Natural killer cell treated with Interleukin-12 subunit alpha and Interleukin-12 subunit beta and Interleukin-15 and Interleukin-18, amount 100 ng/mL, for 72 hours (primary cell): ENCODE results near the gene KLHL18. TPM values are rescaled to one million over a fixed set of nuclear protein-coding genes. Genes with fewer than 3 reads are reported as not detected.
"Not testable (repeated sequence)": the region's sequence is repeated elsewhere in the genome, so short reads cannot be mapped to it uniquely, and the experiment has no call there.

Experiments
- ATAC-seq, 2 donors: fragments of 150-1000 bp; cut with Tn5 transposase in 1 of 2; sonication (Bioruptor Pico), chemical (Tn5 transposase) in 1 of 2; 2 replicates each; pipeline ENCODE4 v1.10.0; 2021
- DNase-seq: peaks from one replicate; pipeline ENCODE4 v3.0.0; 2022; ENCODE audit warnings: low spot score
- H3K27ac Mint-ChIP-seq, 2 donors: 1 replicate in 1 of 2; 2 replicates in 1 of 2; pipeline ENCODE4 v1.8.0; 2022; ENCODE audit warnings: mixed read lengths in 2 of 2, mild to moderate bottlenecking in 1 of 2, moderate library complexity in 1 of 2
- H3K27me3 Mint-ChIP-seq, 2 donors: 1 replicate in 1 of 2; 2 replicates in 1 of 2; pipeline ENCODE4 v1.8.0; 2022; ENCODE audit warnings: mixed read lengths in 2 of 2
- H3K36me3 Mint-ChIP-seq: one replicate; pipeline ENCODE4 v1.8.0; 2022; ENCODE audit warnings: mixed read lengths
- H3K4me1 Mint-ChIP-seq, 2 donors: 1 replicate in 1 of 2; 2 replicates in 1 of 2; pipeline ENCODE4 v1.8.0; 2022; ENCODE audit warnings: low read depth in 2 of 2, mixed read lengths in 2 of 2, mild to moderate bottlenecking in 1 of 2
- H3K4me3 Mint-ChIP-seq: one replicate; pipeline ENCODE4 v1.8.0; 2022; ENCODE audit warnings: mixed read lengths
- H3K9me3 Mint-ChIP-seq: 2 replicates; pipeline ENCODE4 v1.8.0; 2022; ENCODE audit warnings: mixed read lengths
- total RNA-seq, 2 donors: library from RNA; stranded (reverse); gene quantifications; one replicate each; pipeline ENCODE4 v1.2.3, GENCODE V29; 2022

The KLHL18 gene
- total RNA-seq, 2 donors from 2014 or later = 38.9 to 65.3 TPM

- Mint-ChIP-seq H3K27me3 (no peaks in the 10 kb centered on the region), H3K27ac (no peak overlapping the region), H3K9me3 (no peaks in the 10 kb centered on the region), H3K36me3 (peaks cover 4% of the 10 kb centered on the region), H3K4me1 (peaks cover 24% of the 10 kb centered on the region in 2 donors), H3K4me3 (no peak overlapping the region)
- DNase-seq = no peak
- no peak for ATAC-seq
Measured at GRCh38 chr3:47291158-47291753, 8.5 kb downstream of the KLHL18 start.

- DNase-seq, H3K4me3 Mint-ChIP-seq, H3K27ac Mint-ChIP-seq, H3K36me3 Mint-ChIP-seq, H3K9me3 Mint-ChIP-seq, H3K27me3 Mint-ChIP-seq, ATAC-seq: not testable (repeated sequence)
- H3K4me1 Mint-ChIP-seq = peaks cover 28% of the 10 kb centered on the region in 2 donors
Measured at GRCh38 chr3:47291754-47292420, 9.1 kb downstream of the KLHL18 start.

- no peaks in the 10 kb centered on the region for H3K9me3 Mint-ChIP-seq
Measured at GRCh38 chr3:47293822-47294221, 11.1 kb downstream of the KLHL18 start.

GRCh38 chr3:47294392-47294791 lies 11.6 kb downstream of the KLHL18 start:
- H3K4me3 Mint-ChIP-seq = no peak overlapping the region
- no peaks in the 10 kb centered on the region for H3K9me3 Mint-ChIP-seq
- no peak for ATAC-seq
- peaks cover 32 to 34% of the 10 kb centered on the region in 2 donors for H3K4me1 Mint-ChIP-seq
- no peak for DNase-seq
- H3K27ac Mint-ChIP-seq = peak overlapping the region in 1 of 2 donors; percentile 11
- H3K36me3 Mint-ChIP-seq = no peaks in the 10 kb centered on the region
- no peaks in the 10 kb centered on the region for H3K27me3 Mint-ChIP-seq

More at GRCh38 chr3:47293822-47294221, 11.1 kb downstream of the KLHL18 start:
- Mint-ChIP-seq H3K27me3 (no peaks in the 10 kb centered on the region), H3K27ac (peak overlapping the region in 1 of 2 donors; percentile 11), H3K36me3 (no peaks in the 10 kb centered on the region), H3K4me1 (peaks cover 32 to 34% of the 10 kb centered on the region in 2 donors), H3K4me3 (no peak overlapping the region)
- no peak for DNase-seq
- no peak for ATAC-seq

GRCh38 chr3:47295322-47295721 lies 12.6 kb downstream of the KLHL18 start:
- Mint-ChIP-seq H3K27ac (no peak overlapping the region), H3K4me1 (peaks cover 32 to 34% of the 10 kb centered on the region in 2 donors), H3K36me3 (no peaks in the 10 kb centered on the region), H3K4me3 (no peak overlapping the region), H3K9me3 (no peaks in the 10 kb centered on the region), H3K27me3 (no peaks in the 10 kb centered on the region)
- no peak for DNase-seq
- no peak for ATAC-seq

- Mint-ChIP-seq H3K27ac (peak overlapping the region; percentile 0 to 56), H3K4me3 (no peak overlapping the region), H3K27me3 (no peaks in the 10 kb centered on the region), H3K36me3 (no peaks in the 10 kb centered on the region), H3K9me3 (no peaks in the 10 kb centered on the region), H3K4me1 (peaks cover 32 to 34% of the 10 kb centered on the region in 2 donors)
- no peak for DNase-seq
- no peak for ATAC-seq
Measured at GRCh38 chr3:47295976-47296375, 13.2 kb downstream of the KLHL18 start.

GRCh38 chr3:47296562-47297302 lies 14.0 kb downstream of the KLHL18 start:
- H3K27ac Mint-ChIP-seq = peak overlapping the region; percentile 0 to 56
- peaks cover 32 to 34% of the 10 kb centered on the region in 2 donors for H3K4me1 Mint-ChIP-seq
- no peaks in the 10 kb centered on the region for H3K9me3 Mint-ChIP-seq
- ATAC-seq (peak in 1 of 2 donors; percentile 55), DNase-seq (no peak)
- H3K36me3 Mint-ChIP-seq = no peaks in the 10 kb centered on the region
- no peak overlapping the region for H3K4me3 Mint-ChIP-seq
- H3K27me3 Mint-ChIP-seq = no peaks in the 10 kb centered on the region

GRCh38 chr3:47298439-47298838 lies 15.7 kb downstream of the KLHL18 start:
- peaks cover 10% of the 10 kb centered on the region for H3K36me3 Mint-ChIP-seq
- no peaks in the 10 kb centered on the region for H3K27me3 Mint-ChIP-seq
- H3K4me1 Mint-ChIP-seq = peaks cover 30 to 34% of the 10 kb centered on the region in 2 donors
- DNase-seq (no peak), ATAC-seq (no peak)
- no peak overlapping the region for H3K27ac Mint-ChIP-seq
- no peak overlapping the region for H3K4me3 Mint-ChIP-seq
- no peaks in the 10 kb centered on the region for H3K9me3 Mint-ChIP-seq

GRCh38 chr3:47299381-47300318 lies 16.9 kb downstream of the KLHL18 start:
- Mint-ChIP-seq H3K36me3 (peaks cover 10% of the 10 kb centered on the region), H3K27ac (no peak overlapping the region), H3K4me3 (no peak overlapping the region), H3K4me1 (peaks cover 24 to 32% of the 10 kb centered on the region in 2 donors), H3K27me3 (no peaks in the 10 kb centered on the region), H3K9me3 (no peaks in the 10 kb centered on the region)
- DNase-seq = no peak
- no peak for ATAC-seq

- Mint-ChIP-seq H3K27me3 (no peaks in the 10 kb centered on the region), H3K36me3 (peaks cover 10% of the 10 kb centered on the region), H3K4me3 (no peak overlapping the region), H3K4me1 (peaks cover 20% of the 10 kb centered on the region in 2 donors), H3K9me3 (no peaks in the 10 kb centered on the region), H3K27ac (no peak overlapping the region)
- DNase-seq (no peak), ATAC-seq (no peak)
Measured at GRCh38 chr3:47301456-47301855, 18.7 kb downstream of the KLHL18 start.

- DNase-seq = no peak
- Mint-ChIP-seq H3K9me3 (no peaks in the 10 kb centered on the region), H3K27me3 (no peaks in the 10 kb centered on the region), H3K36me3 (peaks cover 20% of the 10 kb centered on the region), H3K4me1 (peaks cover 14 to 16% of the 10 kb centered on the region in 2 donors), H3K4me3 (no peak overlapping the region), H3K27ac (no peak overlapping the region)
- no peak for ATAC-seq
Measured at GRCh38 chr3:47306022-47306421, 23.3 kb downstream of the KLHL18 start.

GRCh38 chr3:47309231-47309630 lies 26.5 kb downstream of the KLHL18 start:
- H3K27me3 Mint-ChIP-seq, DNase-seq, H3K27ac Mint-ChIP-seq, ATAC-seq, H3K9me3 Mint-ChIP-seq, H3K36me3 Mint-ChIP-seq, H3K4me3 Mint-ChIP-seq: not testable (repeated sequence)
- peaks cover 16 to 20% of the 10 kb centered on the region in 2 donors for H3K4me1 Mint-ChIP-seq

- ATAC-seq (no peak), DNase-seq (no peak)
- H3K27me3 Mint-ChIP-seq = no peaks in the 10 kb centered on the region
- H3K9me3 Mint-ChIP-seq = no peaks in the 10 kb centered on the region
- peaks cover 18 to 23% of the 10 kb centered on the region in 2 donors for H3K4me1 Mint-ChIP-seq
- H3K27ac Mint-ChIP-seq = no peak overlapping the region
- H3K4me3 Mint-ChIP-seq = no peak overlapping the region
- H3K36me3 Mint-ChIP-seq = peaks cover 10% of the 10 kb centered on the region
Measured at GRCh38 chr3:47310391-47310790, 27.6 kb downstream of the KLHL18 start.
